ENCODE results near the gene CTNNA1.

CTNNA1 gene

GRCh38 chr5:138869763-138870500 is 116.7 kb downstream of the CTNNA1 start:
- H4K20me1 ChIP-seq (ENCODE audit: insufficient read depth, low read length, poor library complexity, severe bottlenecking): no peaks in the 10 kb centered on the region

GRCh38 chr5:138870611-138871010 is 117.4 kb downstream of the CTNNA1 start:
- no peaks in the 10 kb centered on the region for H4K20me1 ChIP-seq (ENCODE audit: insufficient read depth, low read length, poor library complexity, severe bottlenecking)
- H2AFZ ChIP-seq (ENCODE audit: low read length): no peak overlapping the region
- H3K9me3 ChIP-seq (ENCODE audit: insufficient read depth, low read depth, low read length): no peaks in the 10 kb centered on the region
- no peak overlapping the region for H3K4me2 ChIP-seq (ENCODE audit: low read depth, low read length, poor library complexity, severe bottlenecking)
- no peaks in the 10 kb centered on the region for H3F3A ChIP-seq (ENCODE audit: low read depth)
- H3K79me2 ChIP-seq (ENCODE audit: insufficient read depth, low read length): no peaks in the 10 kb centered on the region
- no peaks in the 10 kb centered on the region for H3K9me2 ChIP-seq (replicated peaks; ENCODE audit: low read depth, low read length)
- no peaks in the 10 kb centered on the region for H3K36me3 ChIP-seq (ENCODE audit: insufficient read depth, low read length)
- H3K27me3 ChIP-seq (ENCODE audit: insufficient read depth, low read length, poor library complexity, severe bottlenecking): no peaks in the 10 kb centered on the region
- H3K9ac ChIP-seq (ENCODE audit: low read depth, low read length, poor library complexity, severe bottlenecking): no peak overlapping the region
- peaks cover 11% of the 10 kb centered on the region for H3K4me1 ChIP-seq (ENCODE audit: insufficient read depth, low read length, poor library complexity, severe bottlenecking)
- TF ChIP-seq CTCF (conservative IDR thresholded peaks at IDR 0.05; ENCODE audit: low read length) (no peak), EZH2phosphoT487 (IDR thresholded peaks at IDR 0.05; ENCODE audit: borderline replicate concordance) (no peak)
- H3K4me3 ChIP-seq (ENCODE audit: low read length, poor library complexity, severe bottlenecking): no peak overlapping the region

More at GRCh38 chr5:138869763-138870500, 116.7 kb downstream of the CTNNA1 start:
- Histone ChIP-seq H3F3A (ENCODE audit: low read depth) (no peaks in the 10 kb centered on the region), H3K27me3 (ENCODE audit: insufficient read depth, low read length, poor library complexity, severe bottlenecking) (no peaks in the 10 kb centered on the region), H3K36me3 (ENCODE audit: insufficient read depth, low read length) (no peaks in the 10 kb centered on the region), H3K9me3 (ENCODE audit: insufficient read depth, low read depth, low read length) (no peaks in the 10 kb centered on the region), H3K4me3 (ENCODE audit: low read length, poor library complexity, severe bottlenecking) (no peak overlapping the region), H3K4me1 (ENCODE audit: insufficient read depth, low read length, poor library complexity, severe bottlenecking) (peaks cover 11% of the 10 kb centered on the region), H3K9ac (ENCODE audit: low read depth, low read length, poor library complexity, severe bottlenecking) (no peak overlapping the region), H3K4me2 (ENCODE audit: low read depth, low read length, poor library complexity, severe bottlenecking) (no peak overlapping the region), H3K79me2 (ENCODE audit: insufficient read depth, low read length) (no peaks in the 10 kb centered on the region), H3K9me2 (replicated peaks; ENCODE audit: low read depth, low read length) (no peaks in the 10 kb centered on the region), H2AFZ (ENCODE audit: low read length) (no peak overlapping the region)
- TF ChIP-seq EZH2phosphoT487 (IDR thresholded peaks at IDR 0.05; ENCODE audit: borderline replicate concordance) (no peak), CTCF (conservative IDR thresholded peaks at IDR 0.05; ENCODE audit: low read length) (no peak)

GRCh38 chr5:138872841-138873465 is 119.7 kb downstream of the CTNNA1 start:
- Histone ChIP-seq H3K9me3 (ENCODE audit: insufficient read depth, low read depth, low read length) (no peaks in the 10 kb centered on the region), H3K9ac (ENCODE audit: low read depth, low read length, poor library complexity, severe bottlenecking) (no peak overlapping the region), H3K9me2 (replicated peaks; ENCODE audit: low read depth, low read length) (no peaks in the 10 kb centered on the region), H3K4me1 (ENCODE audit: insufficient read depth, low read length, poor library complexity, severe bottlenecking) (peaks cover 11% of the 10 kb centered on the region), H3K36me3 (ENCODE audit: insufficient read depth, low read length) (no peaks in the 10 kb centered on the region), H3K79me2 (ENCODE audit: insufficient read depth, low read length) (no peaks in the 10 kb centered on the region), H3F3A (ENCODE audit: low read depth) (no peaks in the 10 kb centered on the region), H4K20me1 (ENCODE audit: insufficient read depth, low read length, poor library complexity, severe bottlenecking) (no peaks in the 10 kb centered on the region), H3K4me3 (ENCODE audit: low read length, poor library complexity, severe bottlenecking) (no peak overlapping the region), H3K4me2 (ENCODE audit: low read depth, low read length, poor library complexity, severe bottlenecking) (no peak overlapping the region), H2AFZ (ENCODE audit: low read length) (no peak overlapping the region), H3K27me3 (ENCODE audit: insufficient read depth, low read length, poor library complexity, severe bottlenecking) (no peaks in the 10 kb centered on the region)
- TF ChIP-seq CTCF (conservative IDR thresholded peaks at IDR 0.05; ENCODE audit: low read length) (no peak), EZH2phosphoT487 (IDR thresholded peaks at IDR 0.05; ENCODE audit: borderline replicate concordance) (no peak)
